ENCODE results near the gene OSTC. TPM values are rescaled to one million over a fixed set of nuclear protein-coding genes. Genes with fewer than 3 reads are reported as not detected.

Gene OSTC
- total and polyA plus RNA-seq, 2 of the 13 experiments (the other 11 are each of a cell fraction or from before 2014, with no cell fraction given) = 208 to 380 TPM

GRCh38 chr4:108620933-108621905 lies 29.2 kb upstream of the OSTC start (continued):
- no peak for TF ChIP-seq ZNF142 (CRISPR knock-in tag; IDR thresholded peaks at IDR 0.05)
- no peak for TF ChIP-seq SIN3A (IDR thresholded peaks at IDR 0.05; ENCODE audit: borderline replicate concordance, low read depth, low read length)
- no peak for TF ChIP-seq SMAD3 (CRISPR knock-in tag; IDR thresholded peaks at IDR 0.05)
- no peak for TF ChIP-seq RFXAP (CRISPR knock-in tag; IDR thresholded peaks at IDR 0.05; ENCODE audit: borderline replicate concordance)
- TF ChIP-seq FIP1L1 (IDR thresholded peaks at IDR 0.05; ENCODE audit: borderline replicate concordance, insufficient read depth, low read depth, low read length) = no peak
- 0 out of 2 replicates have a peak, but pooled peaks have one; percentile 31 for TF ChIP-seq ZNF646 (CRISPR knock-in tag; IDR thresholded peaks at IDR 0.05)
- TF ChIP-seq ZNF724P (CRISPR knock-in tag; IDR thresholded peaks at IDR 0.05; ENCODE audit: borderline replicate concordance) = no peak
- TF ChIP-seq CERS6 (CRISPR knock-in tag; IDR thresholded peaks at IDR 0.05) = no peak
- TF ChIP-seq CCDC6 (CRISPR knock-in tag; IDR thresholded peaks at IDR 0.05) = 0 out of 2 replicates have a peak, but pooled peaks have one; percentile 7

Measured in HepG2 (cell line).